Measurements from ENCODE around the gene RANBP9. TPM values are rescaled to one million over a fixed set of nuclear protein-coding genes. Genes with fewer than 3 reads are reported as not detected.
A peak's percentile ranks its signal among the peaks of the same experiment; 100 is the strongest.

Gene RANBP9
- total RNA-seq, 1 donor from 2014 or later = 72.0 TPM

DNA sequence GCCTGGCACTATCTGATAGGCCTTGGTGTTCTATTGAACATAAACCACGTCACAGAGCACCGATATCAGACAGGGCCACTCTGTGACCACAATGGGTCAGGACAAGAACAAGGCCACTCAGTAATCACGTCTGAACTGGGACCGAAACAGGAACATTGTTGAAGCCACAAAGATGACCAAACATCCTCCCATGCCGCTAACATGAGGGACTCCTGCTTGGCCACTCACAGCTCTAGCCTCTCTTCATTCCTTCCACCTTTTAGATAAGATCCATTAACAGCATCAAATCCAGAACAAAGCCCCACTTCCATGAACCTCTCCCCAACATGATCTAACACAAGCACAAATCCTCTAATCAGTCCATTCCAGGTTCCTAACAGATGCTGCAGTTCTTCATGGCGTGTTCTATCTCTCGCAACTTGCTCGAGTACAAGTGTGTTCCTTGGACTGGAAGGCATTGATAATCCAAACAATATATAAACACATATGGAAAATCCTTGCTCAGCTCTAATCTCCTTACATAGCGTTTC lies 129.9 kb downstream of the RANBP9 start:
- Mint-ChIP-seq H3K9me3 (ENCODE audit: low read depth) (peaks cover 9% of the 10 kb centered on the region), H3K4me3 (ENCODE audit: unreplicated experiment) (no peak overlapping the region), H3K36me3 (ENCODE audit: low read depth) (peaks cover 8% of the 10 kb centered on the region), H3K27ac (ENCODE audit: unreplicated experiment) (no peak overlapping the region), H3K27me3 (ENCODE audit: low read depth) (no peaks in the 10 kb centered on the region), H3K4me1 (ENCODE audit: low read depth) (no peaks in the 10 kb centered on the region)
- DNase-seq (ENCODE audit: low spot score) = no peak
- TF ChIP-seq, protein P1, sequence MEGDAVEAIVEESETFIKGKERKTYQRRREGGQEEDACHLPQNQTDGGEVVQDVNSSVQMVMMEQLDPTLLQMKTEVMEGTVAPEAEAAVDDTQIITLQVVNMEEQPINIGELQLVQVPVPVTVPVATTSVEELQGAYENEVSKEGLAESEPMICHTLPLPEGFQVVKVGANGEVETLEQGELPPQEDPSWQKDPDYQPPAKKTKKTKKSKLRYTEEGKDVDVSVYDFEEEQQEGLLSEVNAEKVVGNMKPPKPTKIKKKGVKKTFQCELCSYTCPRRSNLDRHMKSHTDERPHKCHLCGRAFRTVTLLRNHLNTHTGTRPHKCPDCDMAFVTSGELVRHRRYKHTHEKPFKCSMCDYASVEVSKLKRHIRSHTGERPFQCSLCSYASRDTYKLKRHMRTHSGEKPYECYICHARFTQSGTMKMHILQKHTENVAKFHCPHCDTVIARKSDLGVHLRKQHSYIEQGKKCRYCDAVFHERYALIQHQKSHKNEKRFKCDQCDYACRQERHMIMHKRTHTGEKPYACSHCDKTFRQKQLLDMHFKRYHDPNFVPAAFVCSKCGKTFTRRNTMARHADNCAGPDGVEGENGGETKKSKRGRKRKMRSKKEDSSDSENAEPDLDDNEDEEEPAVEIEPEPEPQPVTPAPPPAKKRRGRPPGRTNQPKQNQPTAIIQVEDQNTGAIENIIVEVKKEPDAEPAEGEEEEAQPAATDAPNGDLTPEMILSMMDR (IDR thresholded peaks at IDR 0.05) = no peak

DNA sequence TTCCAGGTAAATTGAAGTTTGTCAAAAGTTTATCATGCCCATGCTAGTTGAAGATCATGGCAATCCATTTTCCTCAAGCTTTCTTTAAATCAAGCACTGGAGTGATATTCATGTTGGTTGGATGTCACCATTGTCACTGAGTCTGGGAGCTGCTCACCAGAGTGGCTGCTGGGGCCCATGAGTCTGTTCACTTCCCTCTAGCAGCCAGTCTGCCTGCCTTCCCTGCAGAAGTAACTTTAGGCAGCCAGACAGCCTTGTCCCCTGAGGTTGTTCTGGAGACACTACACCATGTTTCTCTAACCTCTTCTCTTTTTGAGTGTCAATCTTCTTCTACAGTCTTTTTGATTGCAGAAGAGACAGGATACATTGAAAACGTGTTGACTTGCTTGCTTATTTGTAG lies 131.7 kb downstream of the RANBP9 start:
- Mint-ChIP-seq H3K27me3 (ENCODE audit: low read depth) (no peaks in the 10 kb centered on the region), H3K36me3 (ENCODE audit: low read depth) (peaks cover 6% of the 10 kb centered on the region), H3K27ac (ENCODE audit: unreplicated experiment) (no peak overlapping the region), H3K4me1 (ENCODE audit: low read depth) (peaks cover 8% of the 10 kb centered on the region), H3K4me3 (ENCODE audit: unreplicated experiment) (no peak overlapping the region), H3K9me3 (ENCODE audit: low read depth) (peaks cover 13% of the 10 kb centered on the region)
- no peak for DNase-seq (ENCODE audit: low spot score)
- TF ChIP-seq, protein P1 (IDR thresholded peaks at IDR 0.05) = no peak

DNA sequence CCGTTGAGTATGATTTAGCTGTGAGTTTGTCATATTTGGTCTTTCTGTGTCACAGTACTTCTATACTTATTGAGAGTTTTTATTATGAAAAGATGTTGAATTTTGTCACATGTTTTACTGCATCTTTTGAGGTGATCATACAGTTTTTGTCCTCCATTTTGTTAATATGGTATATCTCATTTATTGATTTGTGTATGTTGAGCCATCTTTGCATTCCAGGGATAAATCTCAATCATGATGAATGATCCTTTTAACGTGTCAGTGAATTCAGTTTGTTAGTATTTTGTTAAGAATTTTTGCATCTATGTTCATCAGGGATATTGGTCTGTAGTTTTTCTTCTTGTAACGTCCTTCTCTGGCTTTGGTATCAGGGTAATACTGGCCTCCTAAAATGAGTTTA lies 133.7 kb downstream of the RANBP9 start:
- DNase-seq (ENCODE audit: low spot score) = no peak
- no peaks in the 10 kb centered on the region for H3K27me3 Mint-ChIP-seq (ENCODE audit: low read depth)

DNA sequence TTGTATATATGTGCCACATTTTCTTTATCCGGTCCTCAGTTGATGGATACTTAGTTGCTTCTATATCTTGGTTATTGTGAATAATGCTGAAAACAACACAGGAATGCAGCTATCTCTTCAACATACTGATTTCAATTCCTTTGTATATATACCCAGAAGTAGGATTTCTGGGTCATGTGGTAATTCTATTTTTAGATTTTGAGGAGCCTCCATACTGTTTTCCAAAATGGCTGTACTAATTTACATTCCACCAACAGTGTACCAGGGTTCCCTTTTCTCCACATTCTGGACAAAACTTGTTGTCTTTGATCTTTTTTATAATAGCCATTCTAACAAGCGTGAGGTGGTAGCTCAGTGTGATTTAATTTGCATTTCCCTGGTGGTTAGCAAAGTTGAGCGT lies 135.6 kb downstream of the RANBP9 start:
- no peak for DNase-seq (ENCODE audit: low spot score)
- Mint-ChIP-seq H3K4me3 (ENCODE audit: unreplicated experiment) (no peak overlapping the region), H3K9me3 (ENCODE audit: low read depth) (peaks cover 13% of the 10 kb centered on the region), H3K36me3 (ENCODE audit: low read depth) (peaks cover 4% of the 10 kb centered on the region), H3K27me3 (ENCODE audit: low read depth) (no peaks in the 10 kb centered on the region), H3K27ac (ENCODE audit: unreplicated experiment) (no peak overlapping the region), H3K4me1 (ENCODE audit: low read depth) (peaks cover 17% of the 10 kb centered on the region)
- TF ChIP-seq, protein P1 (IDR thresholded peaks at IDR 0.05) = no peak

More for the DNA sequence above, 133.7 kb downstream of the RANBP9 start:
- Mint-ChIP-seq H3K36me3 (ENCODE audit: low read depth) (peaks cover 4% of the 10 kb centered on the region), H3K4me3 (ENCODE audit: unreplicated experiment) (no peak overlapping the region), H3K9me3 (ENCODE audit: low read depth) (peaks cover 13% of the 10 kb centered on the region), H3K27ac (ENCODE audit: unreplicated experiment) (no peak overlapping the region), H3K4me1 (ENCODE audit: low read depth) (peaks cover 17% of the 10 kb centered on the region)
- TF ChIP-seq, protein P1 (IDR thresholded peaks at IDR 0.05) = no peak

DNA sequence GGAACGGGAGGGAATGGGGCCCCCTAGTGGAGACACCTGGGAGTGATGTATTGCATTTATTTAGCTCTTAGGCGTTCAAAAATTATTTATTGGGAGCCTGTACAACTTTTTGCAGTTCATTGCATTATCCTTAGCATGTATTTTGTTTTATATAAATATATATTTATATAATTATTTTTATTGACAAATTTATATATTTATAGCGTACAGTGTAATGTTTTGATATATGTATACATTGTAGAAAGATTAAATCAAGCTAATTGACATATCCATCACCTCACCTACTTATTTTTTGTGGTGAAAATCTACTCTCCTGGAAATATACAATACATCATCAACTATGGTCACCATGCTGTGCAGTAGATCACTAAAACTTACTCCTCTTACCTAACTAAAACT lies 136.3 kb downstream of the RANBP9 start:
- H3K4me3 Mint-ChIP-seq (ENCODE audit: unreplicated experiment) = peak overlapping the region; percentile 93
- H3K9me3 Mint-ChIP-seq (ENCODE audit: low read depth) = peaks cover 13% of the 10 kb centered on the region
- no peaks in the 10 kb centered on the region for H3K27me3 Mint-ChIP-seq (ENCODE audit: low read depth)
- TF ChIP-seq, protein P1 (IDR thresholded peaks at IDR 0.05) = peak; percentile 100
- H3K4me1 Mint-ChIP-seq (ENCODE audit: low read depth) = peaks cover 17% of the 10 kb centered on the region
- peak overlapping the region; percentile 98 for H3K27ac Mint-ChIP-seq (ENCODE audit: unreplicated experiment)
- peaks cover 2% of the 10 kb centered on the region for H3K36me3 Mint-ChIP-seq (ENCODE audit: low read depth)
- no peak for DNase-seq (ENCODE audit: low spot score)

All from chondrocyte (in vitro differentiated cells).